Stomach (tissue), 4 donors: ENCODE data around the gene HOOK2.

Source experiments
- CTCF ChIP-seq, 7 experiments: fragments of 450-650 bp in 4 of 7; fragments of 200-600 bp in 3 of 7; sonication (generic) in 3 of 7; IDR thresholded peaks; one replicate each; pipeline ENCODE4 v1.5.1; 2016 to 2019; ENCODE audit warnings: antibody characterized with exemption in 7 of 7, control low read depth in 2 of 7, mild to moderate bottlenecking in 1 of 7
- EP300 ChIP-seq: sonication (generic); formaldehyde crosslinking; IDR thresholded peaks from one replicate; pipeline ENCODE4 v1.6.1; 2017; ENCODE audit warnings: antibody characterized with exemption
- POLR2A ChIP-seq, 4 donors: fragments of 450-650 bp; IDR thresholded peaks; one replicate each; pipeline ENCODE4 v1.6.1; 2016; ENCODE audit warnings: antibody characterized with exemption in 4 of 4, control low read depth in 2 of 4, mild to moderate bottlenecking in 1 of 4, moderate library complexity in 1 of 4

- TF ChIP-seq CTCF (IDR thresholded peaks at IDR 0.05) (no peak), POLR2A (IDR thresholded peaks at IDR 0.05) (peak in 2 of 4 donors; percentile 45 to 84), EP300 (peak; percentile 31)
Observed at GRCh38 chr19:12789904-12790619, 14.7 kb upstream of the HOOK2 start.
